ENCODE results near the gene SHANK1.

- TF ChIP-seq EZH2 (IDR thresholded peaks at IDR 0.05; ENCODE audit: insufficient read depth, poor library complexity, severe bottlenecking) = no peak
- no peak for TF ChIP-seq EZH2phosphoT487 (IDR thresholded peaks at IDR 0.05; ENCODE audit: insufficient read depth, low read depth)
These were observed 87.3 kb downstream of the SHANK1 start for GRCh38 chr19:50632151-50632835.
